Heart right ventricle (tissue), 16 donors: Measurements from ENCODE around the gene HINFP. TPM values are rescaled to one million over a fixed set of nuclear protein-coding genes. Genes with fewer than 3 reads are reported as not detected.

ENCODE experiments used
- ATAC-seq, 8 donors: fragments of 200-7000 bp; cut with Tn5 transposase; one replicate each; pipeline ENCODE4 v1.9.1; 2020; ENCODE audit warnings: mild to moderate bottlenecking in 8 of 8, moderate library complexity in 8 of 8, moderate number of reproducible peaks in 1 of 8
- DNase-seq, 2 donors: peaks; one replicate each; pipeline ENCODE4 v3.0.0-alpha.2; 2020
- H3K27ac ChIP-seq, 10 donors: fragments of 200-600 bp; sonication (generic) in 2 of 10; one replicate each; pipeline versions ENCODE4 v1.5.0 to v1.8.0; 2020 to 2022; ENCODE audit warnings: mild to moderate bottlenecking in 3 of 10
- H3K27me3 ChIP-seq, 7 donors: fragments of 200-600 bp; one replicate each; pipeline ENCODE4 v1.8.0; 2021 to 2022; ENCODE audit warnings: mild to moderate bottlenecking in 2 of 7
- H3K36me3 ChIP-seq, 9 donors: fragments of 200-600 bp; sonication (generic) in 1 of 9; one replicate each; pipeline versions ENCODE4 v1.5.0 to v1.8.0; 2020 to 2022; ENCODE audit warnings: mild to moderate bottlenecking in 2 of 9
- H3K4me1 ChIP-seq, 9 donors: fragments of 200-600 bp; sonication (generic) in 1 of 9; one replicate each; pipeline versions ENCODE4 v1.5.0 to v1.8.0; 2020 to 2022; ENCODE audit warnings: mild to moderate bottlenecking in 4 of 9
- H3K4me3 ChIP-seq, 10 donors: fragments of 200-600 bp; sonication (generic) in 2 of 10; one replicate each; pipeline versions ENCODE4 v1.5.0 to v1.8.0; 2020 to 2022; ENCODE audit warnings: mild to moderate bottlenecking in 7 of 10, moderate library complexity in 2 of 10
- H3K9me3 ChIP-seq, 11 donors: fragments of 200-600 bp in 10 of 11; sonication (generic) in 2 of 11; one replicate each; pipeline versions ENCODE4 v1.5.0 to v1.8.0; 2013 to 2022; ENCODE audit warnings: mild to moderate bottlenecking in 2 of 11, control low read depth in 1 of 11, moderate library complexity in 1 of 11
- CTCF ChIP-seq, 9 donors: fragments of 200-600 bp; sonication (generic) in 2 of 9; IDR thresholded peaks; one replicate each; pipeline versions ENCODE4 v1.5.0 to v1.8.0; 2021 to 2022; ENCODE audit warnings: antibody characterized with exemption in 9 of 9, mild to moderate bottlenecking in 5 of 9, moderate library complexity in 1 of 9
- WGBS, 2 donors: extraction: QIAGEN DNeasy Blood & Tissue Kit; methylation state at CpG; one replicate each; pipeline ENCODE4 v1.1.7; 2013; ENCODE audit warnings: inconsistent platforms in 1 of 2; 5-methylcytosine and 5-hydroxymethylcytosine counted together
- intact Hi-C, 10 donors: fragments of 100-400 bp; cut with DNase I; formaldehyde crosslinking; loops; one replicate each; pipeline versions ENCODE4 v1.11.1 to v1.14.2; 2022
- polyA plus RNA-seq, 2 donors: library from polyadenylated mRNA; stranded (reverse); fragments of 200-250 nt; gene quantifications; one replicate each; pipeline ENCODE4 v1.2.3, GENCODE V29; 2013
- total RNA-seq, 10 donors: library from RNA; stranded (reverse); fragmentation: NEBNext Ultra II Directional in 3 of 10; extraction: Animal tissue kit (Norgen Biotek cat#: 25700) in 3 of 10; gene quantifications; one replicate each; pipeline versions ENCODE4 v1.2.1 to v1.2.4, GENCODE V29; 2021 to 2023
- donor health status: Arrhythmogenic right ventricular cardiomyopathy.
- donor health status: ischemic (EF 13 %, LVEDD 7.1; RV severe dilation, severe dysfunction).
- donor health status: healthy with polysubstance abuse.
- donor health status: DM: no; HTN: yes; CAD: no.
- donor health status: DM: no; HTN: no; CAD: no.
- donor health status: ischemic (EF 25% LVEDD 6.9; RV normal size, moderate dysfunction).
- donor health status: ischemic (EF 25% LVEDD 5.7; RV mildly dilated, moderate dysfunction).
- donor health status: healthy.
- donor health status: DM: yes; HTN: yes; CAD: no.
- donor health status: Ischemic cardiomyopathy.
- donor health status: ischemic (EF 35%, LVEDD 5.7; RV mildly dilated, moderate dysfunction).
- donor health status: nonischemic (EF 11% LVEDD 7.7; RV severe dilation, severe dysfunction).
- donor health status: DM: yes; HTN: yes; CAD: no.
- donor health status: PGD.
- donor health status: ischemic (EF 29% LVEDD 5.4; RV normal size, mild dysfunction).
- donor health status: nonischemic (EF 23%, LVEDD 6.1; RV moderate dilation, normal function).

The HINFP gene
- total and polyA plus RNA-seq, 12 donors: 8.6 to 18.1 (median 11.5) TPM

GRCh38 chr11:119081682-119082260 is 39.6 kb upstream of the HINFP start:
- H3K9me3 ChIP-seq: no peaks in the 10 kb centered on the region
- peak overlapping the region in 1 of 10 donors; percentile 69 for H3K27ac ChIP-seq
- 64 to 69% methylated on average over 7 of the region's 7 CpGs for WGBS, 2 donors
- H3K4me1 ChIP-seq: peaks cover 4 to 38% (median 16%) of the 10 kb centered on the region in 9 donors
- DNase-seq (no peak), ATAC-seq (no peak)
- H3K36me3 ChIP-seq: peaks cover 4 to 63% (median 52%) of the 10 kb centered on the region in 9 donors
- H3K27me3 ChIP-seq: no peaks in the 10 kb centered on the region
- no peak for TF ChIP-seq CTCF (IDR thresholded peaks at IDR 0.05)
- H3K4me3 ChIP-seq: no peak overlapping the region
- intact Hi-C loops: no loop called here

GRCh38 chr11:119084663-119085436 is 36.5 kb upstream of the HINFP start, which contains the start of gene HMBS:
HMBS (plus strand) TSS chr11:119084881; CDS start chr11:119085034, 153 bp downstream.
- DNase-seq (peak; percentile 92 to 94), ATAC-seq (peak; percentile 95 to 98 (median 98))
- Histone ChIP-seq H3K36me3 (peaks cover 0 to 36% (median 21%) of the 10 kb centered on the region in 9 donors), H3K27ac (peak within 1 kb of the TSS; percentile 65 to 97 (median 90)), H3K4me1 (peaks cover 4 to 43% (median 16%) of the 10 kb centered on the region in 9 donors), H3K9me3 (no peaks in the 10 kb centered on the region), H3K4me3 (peak within 1 kb of the TSS; percentile 45 to 94 (median 66)), H3K27me3 (no peaks in the 10 kb centered on the region)
- intact Hi-C loops: no loop called here
- TF ChIP-seq CTCF (IDR thresholded peaks at IDR 0.05): no peak
- 0 to 1% methylated on average over 45 of the region's 45 CpGs for WGBS, 2 donors

GRCh38 chr11:119085437-119085847 is 35.9 kb upstream of the HINFP start:
- Histone ChIP-seq H3K4me3 (peak overlapping the region; percentile 45 to 94 (median 66)), H3K9me3 (no peaks in the 10 kb centered on the region), H3K27me3 (no peaks in the 10 kb centered on the region), H3K4me1 (peaks cover 4 to 48% (median 16%) of the 10 kb centered on the region in 9 donors), H3K36me3 (peaks cover 0 to 35% (median 17%) of the 10 kb centered on the region in 9 donors), H3K27ac (peak overlapping the region; percentile 65 to 97 (median 90))
- DNase-seq (no peak), ATAC-seq (peak in 3 of 8 donors; percentile 1 to 18 (median 2))
- 2% methylated on average over 13 of the region's 13 CpGs for WGBS, 2 donors
- no peak for TF ChIP-seq CTCF (IDR thresholded peaks at IDR 0.05)
- intact Hi-C loops: no loop called here

GRCh38 chr11:119087123-119087522 is 34.3 kb upstream of the HINFP start:
- no peak overlapping the region for H3K27ac ChIP-seq
- H3K27me3 ChIP-seq: no peaks in the 10 kb centered on the region
- DNase-seq (no peak), ATAC-seq (no peak)
- no peak overlapping the region for H3K4me3 ChIP-seq
- H3K9me3 ChIP-seq: no peaks in the 10 kb centered on the region
- H3K4me1 ChIP-seq: peaks cover 4 to 42% (median 16%) of the 10 kb centered on the region in 9 donors
- peaks cover 0 to 33% (median 6%) of the 10 kb centered on the region in 9 donors for H3K36me3 ChIP-seq
- TF ChIP-seq CTCF (IDR thresholded peaks at IDR 0.05): no peak
- intact Hi-C loops: no loop called here
- 88 to 92% methylated on average over 6 of the region's 6 CpGs for WGBS, 2 donors
